GM19035 (cell line): ENCODE measurements around the gene PDE3B.
"Not testable (repeated sequence)": the region's sequence is repeated elsewhere in the genome, so short reads cannot be mapped to it uniquely, and the experiment has no call there.

Experiments
- ATAC-seq: cut with Tn5 transposase; IDR thresholded peaks from one replicate; pipeline ENCODE4 v1.9.1; 2021; ENCODE audit not compliant: unreplicated experiment

The PDE3B gene

DNA sequence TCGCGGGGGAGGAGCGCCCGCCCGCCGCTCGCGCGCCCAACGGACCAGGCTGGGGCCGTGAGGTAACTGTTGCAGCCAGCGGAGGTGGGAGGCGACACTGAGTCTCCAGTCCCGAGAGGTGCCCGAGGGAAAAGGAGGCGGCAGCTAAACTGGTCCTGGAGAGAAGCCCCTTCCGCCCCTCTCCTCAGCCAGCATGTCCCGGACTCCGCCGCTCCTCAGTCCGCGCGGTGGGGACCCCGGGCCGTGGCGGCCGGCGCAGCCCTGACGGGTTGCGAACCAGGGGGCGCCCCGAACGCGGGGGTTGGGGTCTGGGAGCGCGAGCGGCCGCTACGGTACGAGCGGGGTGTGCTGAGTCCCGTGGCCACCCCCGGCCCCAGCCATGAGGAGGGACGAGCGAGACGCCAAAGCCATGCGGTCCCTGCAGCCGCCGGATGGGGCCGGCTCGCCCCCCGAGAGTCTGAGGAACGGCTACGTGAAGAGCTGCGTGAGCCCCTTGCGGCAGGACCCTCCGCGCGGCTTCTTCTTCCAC lies at the start of gene PDE3B:
Gene PDE3B, plus strand, starts transcription at position 108 of the 529 bp plus-strand sequence. Its CDS starts 272 bp downstream, at position 380.
- ATAC-seq = peak; percentile 74

DNA sequence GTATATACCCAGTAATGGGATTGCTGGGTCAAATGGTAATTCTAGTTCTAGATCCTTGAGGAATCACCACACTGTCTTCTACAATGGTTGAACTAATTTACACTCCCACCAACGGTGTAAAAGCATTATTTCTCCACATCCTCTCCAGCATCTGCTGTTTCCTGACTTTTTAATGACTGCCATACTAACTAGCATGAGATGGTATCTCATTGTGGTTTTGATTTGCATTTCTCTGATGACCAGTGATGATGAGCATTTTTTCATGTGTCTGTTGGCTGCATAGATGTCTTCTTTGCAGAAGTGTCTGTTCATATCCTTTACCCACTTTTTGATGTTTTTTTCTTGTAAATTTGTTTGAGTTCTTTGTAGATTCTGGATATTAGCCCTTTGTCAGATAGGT lies 48.3 kb upstream of the PDE3B start:
- not testable (repeated sequence) for ATAC-seq

DNA sequence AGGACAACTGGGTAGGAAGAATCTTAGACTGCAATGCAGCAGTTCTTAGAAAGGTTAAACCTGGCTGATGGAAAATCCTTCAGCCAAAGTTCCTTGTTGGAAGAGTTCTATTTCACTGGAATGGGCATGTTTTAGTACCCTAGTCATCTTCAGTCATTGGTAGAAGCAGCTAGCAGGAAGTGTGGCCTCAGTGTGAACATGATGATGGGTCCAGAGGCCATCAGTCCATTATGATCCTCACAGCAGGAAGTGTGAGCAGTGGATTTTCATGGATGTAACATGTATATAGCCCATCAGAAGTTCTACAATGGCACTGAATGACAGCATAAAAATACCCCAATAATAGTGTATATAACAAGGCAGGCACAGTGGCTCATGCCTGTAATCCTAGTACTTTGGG lies 35.9 kb upstream of the PDE3B start:
- no peak for ATAC-seq

DNA sequence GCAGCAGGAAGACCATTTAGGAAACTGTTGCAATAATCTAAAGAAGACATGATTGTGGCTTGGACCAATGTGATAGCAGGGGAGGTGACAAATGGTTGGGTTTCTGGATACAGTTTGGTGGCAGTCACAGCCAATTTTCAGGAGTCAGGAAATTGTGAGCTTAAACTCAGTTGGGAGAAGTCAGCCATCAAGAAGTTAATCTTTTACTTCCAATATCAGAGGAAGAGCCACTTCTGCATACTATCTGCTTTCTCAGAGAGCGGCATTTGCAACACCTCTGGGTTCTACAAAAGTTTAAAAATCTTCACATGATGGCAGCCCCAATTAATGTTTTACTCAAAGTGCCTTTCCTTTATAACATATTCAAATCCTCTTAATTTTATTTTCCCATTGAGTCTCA lies 33.7 kb upstream of the PDE3B start:
- ATAC-seq = no peak

DNA sequence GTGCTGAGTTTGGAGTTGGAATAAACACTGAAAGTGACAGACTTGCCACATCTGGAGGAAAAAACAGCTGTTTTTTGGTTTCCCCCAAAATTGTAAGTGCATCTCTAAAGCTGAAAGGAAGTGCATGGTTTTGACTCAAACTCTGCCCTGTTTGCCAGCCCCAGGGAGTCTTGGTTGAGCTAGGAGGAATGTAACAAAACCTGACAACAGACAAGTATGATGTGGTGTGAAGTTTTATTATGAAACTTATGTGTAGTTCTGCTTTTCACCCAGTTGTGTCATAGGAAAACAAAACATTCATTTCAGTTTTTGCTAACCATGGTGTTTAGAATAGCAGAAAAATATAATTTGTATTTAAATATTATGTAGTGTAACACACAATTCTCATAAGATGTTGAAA lies 31.7 kb upstream of the PDE3B start:
- peak; percentile 71 for ATAC-seq

DNA sequence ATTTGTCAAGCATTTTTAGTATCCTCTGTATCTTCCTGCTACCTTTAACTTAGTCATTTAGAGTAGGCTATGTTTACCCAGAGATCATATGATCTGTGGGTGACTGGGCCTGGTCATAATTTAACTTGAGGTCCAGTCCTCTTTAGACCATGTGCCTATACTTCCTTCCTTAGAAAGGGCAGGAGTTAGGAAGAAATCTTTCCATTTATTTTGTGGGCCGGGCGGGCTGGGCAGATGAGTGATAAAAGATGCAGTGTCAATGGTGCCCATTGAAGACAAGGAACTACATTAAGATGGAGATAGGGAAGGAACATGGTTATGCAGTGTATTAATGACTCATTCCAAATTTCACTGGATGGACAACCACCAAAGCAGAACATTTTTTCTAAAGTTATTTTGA lies 30.9 kb upstream of the PDE3B start:
- no peak for ATAC-seq

DNA sequence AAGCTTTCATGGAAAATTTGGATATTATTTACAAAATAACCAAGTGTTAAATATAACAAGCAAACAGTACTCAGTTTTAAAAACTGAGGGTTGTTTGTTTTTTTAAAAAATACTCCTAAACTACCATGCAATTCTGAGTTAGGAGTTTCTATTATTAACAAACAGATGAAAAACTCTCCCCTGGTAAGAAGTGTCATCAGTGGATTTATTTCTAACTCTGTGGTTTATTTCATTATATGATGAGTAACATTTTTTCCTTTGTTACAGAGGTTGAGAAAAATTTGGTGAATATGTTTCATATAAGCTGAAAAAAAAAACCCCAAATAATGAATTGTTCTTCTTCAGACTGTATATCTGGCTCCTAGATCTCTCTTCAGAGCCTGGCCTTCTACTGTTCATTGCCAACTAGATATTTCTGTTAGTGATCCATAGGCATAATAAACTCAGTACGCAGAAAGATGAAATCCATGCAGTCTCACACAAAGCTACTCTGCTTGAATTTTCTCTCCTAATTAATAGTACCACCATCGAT lies 29.4 kb upstream of the PDE3B start:
- ATAC-seq = no peak

DNA sequence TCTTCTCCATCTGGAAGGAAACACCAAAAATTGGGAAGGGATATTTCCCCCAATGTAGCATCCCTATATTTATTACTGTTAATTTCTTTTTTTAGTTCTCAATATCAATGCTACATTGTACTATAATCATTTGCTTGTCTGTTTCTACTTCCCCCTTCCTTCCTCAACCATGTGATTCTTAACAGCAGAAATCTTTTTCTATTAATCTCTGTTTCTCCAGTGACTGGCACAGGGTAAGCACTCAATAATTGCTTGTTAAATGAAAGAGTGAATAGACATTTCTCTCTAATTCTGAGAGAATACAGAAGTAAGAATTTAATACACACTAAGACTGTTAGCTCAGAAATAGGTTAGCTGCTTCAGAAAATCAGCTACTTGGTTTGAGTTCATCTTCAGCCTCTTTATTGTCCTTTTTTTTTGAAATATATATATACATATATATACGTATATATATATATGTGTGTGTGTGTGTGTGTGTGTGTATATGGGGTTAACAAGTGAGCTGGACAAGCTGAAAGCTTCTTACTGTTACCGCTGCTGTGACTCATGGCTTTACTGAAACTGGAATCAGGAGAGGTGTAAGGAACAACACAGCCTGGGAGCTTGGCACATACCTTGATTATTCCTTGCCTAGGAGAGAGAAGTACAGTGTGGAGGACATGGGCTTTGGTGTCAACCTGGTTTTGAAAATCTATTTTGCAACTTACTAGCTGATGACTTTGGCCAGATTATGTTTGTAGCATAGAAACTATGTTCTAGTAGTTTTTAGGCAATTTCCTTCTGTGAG lies 26.2 kb upstream of the PDE3B start:
- no peak for ATAC-seq

DNA sequence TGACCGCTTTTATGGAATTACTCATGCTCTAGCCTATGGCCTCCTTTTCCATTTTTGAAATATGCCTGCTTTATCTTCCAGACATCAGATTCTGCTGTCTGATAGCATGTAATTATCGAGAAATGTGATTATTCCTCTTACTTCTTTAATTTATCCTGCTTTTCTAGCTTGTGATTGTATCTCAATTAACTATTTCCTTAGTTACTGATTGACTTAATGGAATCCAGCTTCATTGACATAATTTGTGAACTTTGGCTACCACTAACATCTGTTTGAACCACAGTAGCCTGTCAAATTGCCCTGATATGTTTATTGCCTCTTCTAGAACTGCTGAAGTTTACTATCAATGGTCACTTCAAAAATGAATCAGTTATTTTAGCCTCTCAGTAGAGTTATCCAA lies 25.5 kb upstream of the PDE3B start:
- ATAC-seq = no peak

DNA sequence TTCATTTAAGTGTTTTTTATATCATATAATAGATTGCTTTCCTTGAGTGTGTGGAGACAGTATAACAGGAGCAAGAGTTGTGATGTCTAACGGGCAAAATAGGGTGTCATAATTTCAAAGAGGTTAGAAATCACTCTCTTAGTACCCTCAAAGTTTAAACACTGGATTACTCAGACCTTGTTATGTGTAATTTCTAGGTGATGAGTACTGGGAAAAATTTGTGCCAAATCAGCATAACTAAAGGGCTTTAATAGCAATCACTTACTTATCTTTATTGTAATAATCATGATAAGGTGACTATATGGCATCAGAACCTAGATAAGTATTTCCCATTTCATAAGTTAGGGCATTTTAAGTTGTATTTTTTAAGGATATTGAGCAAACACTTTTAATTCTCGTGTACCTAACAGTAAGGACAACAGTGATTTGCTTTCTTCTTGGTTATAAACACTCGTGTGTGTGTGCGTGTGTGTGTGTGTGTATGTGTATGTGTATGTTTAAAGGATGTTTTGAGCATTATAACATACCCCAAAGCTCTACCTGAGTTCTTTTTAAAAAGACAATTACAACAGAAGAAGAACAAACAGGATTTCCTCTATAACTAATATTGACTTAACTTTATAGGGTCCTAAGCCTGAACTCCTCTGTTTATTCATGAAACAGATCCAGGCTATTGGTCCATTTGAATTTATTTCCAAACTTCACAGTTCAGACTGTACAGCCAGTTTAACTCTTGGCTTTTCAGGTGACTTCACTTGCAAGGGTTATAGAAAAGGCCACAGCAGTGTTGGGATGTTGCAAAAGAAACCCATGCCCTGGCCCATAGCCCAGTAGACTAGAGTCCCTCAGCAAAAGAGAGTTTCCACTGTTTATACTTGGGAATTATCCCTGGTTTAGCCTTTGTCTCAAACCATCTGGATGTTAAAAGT lies 23.7 kb upstream of the PDE3B start:
- no peak for ATAC-seq

DNA sequence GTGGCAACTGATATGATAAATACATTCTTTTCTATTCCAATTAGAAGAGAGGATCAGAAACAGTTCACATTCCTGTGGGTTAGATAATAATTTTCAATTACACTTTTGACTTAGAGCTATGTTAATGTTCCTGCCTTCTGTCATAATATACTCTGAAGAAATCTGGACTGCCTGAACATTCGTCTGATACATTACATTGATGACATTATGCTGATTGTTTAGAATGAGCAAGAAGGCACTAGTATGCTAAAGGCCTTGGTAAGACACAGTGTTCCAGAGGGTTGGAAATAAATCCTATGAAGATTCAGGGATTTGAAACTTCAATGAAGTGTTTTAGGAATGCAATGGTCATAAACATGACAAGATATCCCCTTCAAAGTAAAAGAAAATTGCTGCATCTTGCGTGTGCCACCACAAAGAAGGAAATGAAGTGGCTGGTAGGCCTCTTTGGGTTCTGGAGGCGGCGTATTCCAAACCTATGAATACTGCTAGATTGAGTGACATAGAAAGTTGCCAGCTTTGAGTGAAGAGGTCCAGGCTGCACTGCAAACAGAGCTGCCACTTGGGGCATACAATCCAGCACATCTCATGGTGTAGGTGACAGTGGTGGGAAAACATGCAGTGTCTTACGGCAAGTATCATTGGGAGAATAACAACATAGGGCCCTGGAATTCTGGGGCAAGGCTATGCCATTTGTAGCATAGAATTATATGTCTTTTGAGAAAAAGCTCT lies 21.2 kb upstream of the PDE3B start:
- ATAC-seq = no peak

DNA sequence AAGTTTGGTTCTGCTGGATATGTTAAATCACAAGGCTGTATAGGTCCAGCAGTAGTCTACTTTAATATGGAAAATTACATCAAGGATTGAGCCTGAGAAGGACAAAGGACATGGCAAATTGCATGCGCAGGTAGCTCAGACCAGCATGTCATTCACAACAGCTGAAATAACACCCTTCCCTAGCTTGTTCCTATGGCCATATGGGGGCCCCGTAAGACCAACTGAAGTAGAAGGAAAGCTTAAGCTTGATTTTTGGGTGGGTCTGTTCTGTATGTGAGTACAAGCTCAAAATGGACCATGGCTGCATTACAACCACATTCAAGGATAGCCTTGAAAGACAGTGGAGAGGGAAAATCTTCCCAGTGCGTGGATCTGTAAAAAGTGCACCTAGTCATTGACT lies 20.6 kb upstream of the PDE3B start:
- ATAC-seq = no peak

DNA sequence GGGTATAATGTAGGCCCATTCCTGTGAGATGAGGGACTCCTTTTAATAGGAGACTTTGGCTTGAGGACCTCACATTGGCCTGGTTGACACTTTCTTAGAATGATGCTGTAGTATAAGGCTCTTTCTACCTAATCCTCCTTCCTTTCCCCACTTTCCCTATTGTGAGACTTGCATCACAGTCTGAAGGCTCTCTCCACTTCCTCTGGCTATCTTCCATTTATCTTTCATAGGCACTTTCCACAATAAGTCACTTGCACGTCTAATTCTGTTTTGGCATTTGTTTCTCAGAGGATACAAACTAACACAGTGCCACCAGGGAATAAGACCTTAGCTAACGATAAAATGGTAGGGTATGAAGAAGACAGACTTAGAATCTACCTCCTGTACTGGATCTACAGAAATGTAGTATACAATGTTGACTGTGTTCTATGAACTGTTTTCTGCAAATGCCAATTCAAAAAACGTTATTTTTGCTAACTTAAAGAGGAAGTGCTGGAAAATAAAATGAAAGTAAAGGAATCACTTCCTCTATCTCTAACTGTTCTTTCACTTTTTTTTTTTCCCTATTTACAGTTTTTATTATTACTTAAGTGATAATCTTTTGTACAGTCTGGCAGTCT lies 17.9 kb upstream of the PDE3B start:
- ATAC-seq = no peak

DNA sequence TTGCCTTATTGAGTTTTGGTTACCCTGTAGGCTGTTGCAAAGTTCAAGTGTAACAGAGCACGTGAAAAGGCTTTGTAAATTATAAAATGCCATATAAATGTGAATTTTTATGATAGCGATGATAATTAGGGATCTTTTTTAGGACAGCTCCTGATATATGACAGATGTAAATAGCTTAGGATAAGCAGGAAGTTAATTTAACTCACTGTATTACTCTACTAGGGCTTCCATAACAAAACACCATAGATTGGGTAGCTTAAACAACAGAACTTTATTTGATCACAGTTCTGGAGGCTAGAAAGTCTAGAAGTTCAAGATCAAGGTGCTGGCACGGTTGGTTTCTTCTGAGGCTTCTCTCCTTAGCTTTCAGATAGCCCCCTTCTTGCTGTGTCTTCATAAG lies 17.0 kb upstream of the PDE3B start:
- no peak for ATAC-seq

DNA sequence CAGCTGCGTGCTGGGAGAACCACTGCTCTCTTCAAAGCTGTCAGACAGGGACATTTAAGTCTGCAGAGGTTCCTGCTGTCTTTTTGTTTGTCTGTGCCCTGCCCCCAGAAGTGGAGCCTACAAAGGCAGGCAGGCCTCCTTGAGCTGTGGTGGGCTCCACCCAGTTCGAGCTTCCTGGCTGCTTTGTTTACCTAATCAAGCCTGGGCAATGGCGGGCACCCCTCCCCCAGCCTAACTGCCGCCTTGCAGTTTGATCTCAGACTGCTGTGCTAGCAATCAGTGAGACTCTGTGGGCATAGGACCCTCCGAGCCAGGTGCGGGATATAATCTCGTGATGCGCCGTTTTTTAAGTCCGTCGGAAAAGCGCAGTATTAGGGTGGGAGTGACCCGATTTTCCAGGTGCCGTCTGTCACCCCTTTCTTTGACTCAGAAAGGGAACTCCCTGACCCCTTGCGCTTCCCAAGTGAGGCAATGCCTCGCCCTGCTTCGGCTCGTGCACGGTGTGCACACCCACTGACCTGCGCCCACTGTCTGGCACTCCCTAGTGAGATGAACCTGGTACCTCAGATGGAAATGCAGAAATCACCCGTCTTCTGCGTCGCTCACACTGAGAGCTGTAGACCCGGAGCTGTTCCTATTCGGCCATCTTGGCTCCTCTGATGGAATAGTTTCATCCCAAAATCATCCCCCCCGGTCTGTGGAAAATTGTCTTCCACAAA lies 9.9 kb upstream of the PDE3B start:
- ATAC-seq = not testable (repeated sequence)

DNA sequence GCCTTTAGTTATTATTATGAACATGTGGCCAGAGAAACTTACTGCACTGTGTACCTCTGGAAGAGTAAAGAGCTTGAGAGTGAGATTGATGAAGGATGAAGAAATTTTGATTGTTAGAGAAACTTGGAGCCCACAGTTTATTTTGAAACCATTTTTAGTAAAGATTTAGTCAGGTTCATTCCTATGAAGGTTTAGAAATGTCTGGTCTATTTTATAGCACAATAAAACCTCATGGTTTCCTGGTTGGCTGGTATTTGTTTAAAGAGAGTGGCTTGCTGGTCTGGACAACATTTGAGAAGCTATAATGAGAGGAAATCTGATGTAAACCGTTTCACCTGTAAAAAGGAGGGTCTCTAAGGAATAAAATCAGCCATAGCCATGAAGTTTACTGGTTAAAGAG lies 8.8 kb upstream of the PDE3B start:
- no peak for ATAC-seq

DNA sequence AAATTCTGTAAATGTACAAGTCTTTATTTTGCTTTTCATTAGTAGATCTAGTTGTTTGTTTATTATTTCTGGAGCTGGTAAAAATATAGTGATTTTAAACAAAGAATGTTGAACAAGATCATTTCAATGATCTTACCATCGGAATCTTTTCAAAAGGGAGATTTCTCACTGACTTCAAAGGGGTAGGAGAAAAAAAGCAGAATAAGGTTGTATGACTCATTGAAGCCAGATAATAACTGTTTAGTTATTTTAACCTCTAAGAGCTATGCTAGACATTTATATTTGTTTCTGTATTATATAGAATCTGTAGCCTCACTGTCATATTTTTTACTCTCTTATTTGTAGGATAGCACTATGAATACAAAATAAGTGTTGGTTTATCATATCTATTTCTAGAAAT lies 8.1 kb upstream of the PDE3B start:
- ATAC-seq = no peak

DNA sequence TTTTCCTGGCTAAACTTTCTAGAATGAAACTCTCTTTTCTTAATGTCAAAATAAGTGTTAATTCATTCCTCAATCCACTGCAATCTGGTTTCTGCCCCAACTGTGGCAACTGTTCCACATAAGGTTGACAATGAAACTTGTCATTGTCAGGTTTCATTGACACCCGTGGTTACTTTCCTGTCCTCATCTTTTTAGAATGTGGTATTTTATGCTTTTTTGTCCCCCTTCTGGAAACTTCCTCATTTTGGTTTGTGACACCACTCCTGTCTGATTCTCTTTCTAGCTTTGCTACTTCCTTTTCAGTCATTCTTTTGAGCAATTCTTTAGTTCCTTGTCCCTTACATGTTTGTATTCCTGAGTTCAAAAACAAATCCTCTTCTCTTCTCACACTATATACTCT lies 7.5 kb upstream of the PDE3B start:
- ATAC-seq = no peak

DNA sequence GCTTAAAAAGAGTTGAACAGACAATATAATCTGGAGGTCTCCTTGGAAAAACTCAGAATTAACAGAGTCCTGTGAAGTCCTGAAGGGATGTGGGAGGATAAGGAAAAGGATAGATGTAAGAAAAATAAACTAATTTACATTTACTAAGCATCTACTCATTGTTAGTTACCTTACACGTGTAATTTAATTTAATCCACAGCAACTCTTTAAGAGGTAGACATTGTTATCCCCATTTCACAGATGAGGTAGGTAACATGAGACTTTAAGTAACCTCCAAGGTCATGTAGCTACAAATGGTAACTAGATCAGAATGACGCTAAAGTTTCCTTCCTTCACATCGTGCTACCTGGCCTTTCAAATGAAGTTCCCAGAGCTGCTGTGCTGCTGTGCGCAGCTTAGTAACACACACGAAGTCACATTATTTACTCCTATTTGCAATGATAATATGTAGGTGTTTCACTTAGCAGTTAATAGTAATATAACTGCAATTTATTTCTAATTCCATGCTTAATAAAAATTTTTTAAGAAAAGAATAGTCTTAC lies 5.7 kb upstream of the PDE3B start:
- ATAC-seq = no peak

DNA sequence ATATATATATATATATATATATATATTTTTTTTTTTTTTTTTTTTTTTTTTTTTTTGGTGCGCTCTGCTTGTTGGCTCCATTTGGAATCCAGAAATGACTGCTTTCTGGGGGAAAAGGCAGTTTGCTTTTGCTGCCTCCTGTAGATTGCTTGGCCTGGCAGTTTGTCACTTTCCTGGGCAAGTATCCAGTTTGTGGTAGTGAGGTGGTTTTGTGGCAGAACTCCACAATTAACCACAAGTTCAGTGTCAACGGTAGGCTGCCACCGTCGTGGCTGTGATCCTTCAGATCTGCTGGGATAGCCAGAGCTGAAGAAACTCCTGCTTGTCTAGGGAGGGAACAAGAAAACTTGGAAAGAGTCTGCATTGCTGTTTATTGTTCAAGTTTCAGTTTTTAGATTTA lies 5.0 kb upstream of the PDE3B start:
- no peak for ATAC-seq
